Endothelial cell of umbilical vein (primary cell): ENCODE measurements around the gene LMCD1. TPM values are rescaled to one million over a fixed set of nuclear protein-coding genes. Genes with fewer than 3 reads are reported as not detected.

Experiments used
- BruUV-seq: library from RNA; stranded (reverse); fragments of 400-500 nt; replicated peaks from 2 replicates; lab custom pipeline; 2021; lab: Mats Ljungman, UMichigan
- CTCF ChIA-PET: fragments of 300-600, 350-600 bp; sonication (Branson Sonifier 250); formaldehyde crosslinking; loops from one replicate; lab custom pipeline; 2021; ENCODE audit warnings: antibody characterized with exemption, inconsistent platforms; lab: Charles Lee
- POLR2A ChIA-PET: fragments of 300-600, 350-600 bp; sonication (Branson Sonifier 250); formaldehyde crosslinking; loops from one replicate; lab custom pipeline; 2021; ENCODE audit warnings: antibody characterized with exemption, inconsistent platforms; lab: Charles Lee
- DNase-seq: peaks from one replicate; pipeline ENCODE4 v3.0.0-alpha.2; 2011; ENCODE audit warnings: low read depth, low spot score
- FAIRE-seq: peaks from 2 replicates; lab custom pipeline; 2011; peaks lifted over from hg19 to GRCh38; lab: Jason Lieb, UNC
- H2AFZ ChIP-seq: 2 replicates; pipeline ENCODE4 v1.6.0; 2012; ENCODE audit warnings: low read depth, low read length, control low read depth, inconsistent platforms
- H3K27ac ChIP-seq: 2 replicates; pipeline ENCODE4 v1.5.1; 2011; ENCODE audit warnings: low read depth, mild to moderate bottlenecking, control low read depth, low read length, moderate library complexity; ENCODE audit not compliant: insufficient read depth
- H3K27me3 ChIP-seq, 2 experiments: 2 replicates each; pipeline versions ENCODE4 v1.6.0 to v1.6.1; 2011; ENCODE audit warnings: low read length in 2 of 2, mixed read lengths in 1 of 2; ENCODE audit not compliant: control insufficient read depth in 2 of 2, insufficient read depth in 2 of 2
- H3K36me3 ChIP-seq, 2 experiments: 2 replicates in 1 of 2; 3 replicates in 1 of 2; pipeline ENCODE4 v1.5.1; 2011; ENCODE audit warnings: low read length in 2 of 2, mild to moderate bottlenecking in 1 of 2, moderate library complexity in 1 of 2; ENCODE audit not compliant: control insufficient read depth in 2 of 2, insufficient read depth in 2 of 2; ENCODE audit errors: extremely low read depth in 1 of 2
- H3K4me1 ChIP-seq: 3 replicates; pipeline ENCODE4 v1.5.1; 2011; ENCODE audit warnings: mild to moderate bottlenecking, low read length; ENCODE audit not compliant: control insufficient read depth, insufficient read depth; ENCODE audit errors: extremely low read depth
- H3K4me2 ChIP-seq: 2 replicates; pipeline ENCODE4 v1.6.1; 2011; ENCODE audit warnings: low read length, control low read depth, mixed read lengths; ENCODE audit not compliant: insufficient read depth
- H3K4me3 ChIP-seq, 3 experiments: fragments of 200-600 bp in 1 of 3; sonication (generic), shearing (Covaris generic) in 1 of 3; replicated peaks in 1 of 3; 2 replicates each; pipeline ENCODE4 v1.5.1; 2011 to 2016; ENCODE audit warnings: control low read depth in 3 of 3, low read length in 3 of 3, mild to moderate bottlenecking in 2 of 3, inconsistent platforms in 1 of 3, low read depth in 1 of 3, moderate library complexity in 1 of 3; ENCODE audit not compliant: insufficient read depth in 1 of 3
- H3K79me2 ChIP-seq: 2 replicates; pipeline ENCODE4 v1.6.0; 2012; ENCODE audit warnings: low read length, inconsistent platforms; ENCODE audit not compliant: control insufficient read depth, insufficient read depth
- H3K9ac ChIP-seq: replicated peaks from 2 replicates; pipeline ENCODE3; 2011; ENCODE audit warnings: low read length, control low read depth; ENCODE audit not compliant: insufficient read depth; ENCODE audit errors: extremely low read depth
- H3K9me1 ChIP-seq: replicated peaks from 3 replicates; pipeline ENCODE4 v1.6.0; 2011; ENCODE audit warnings: mild to moderate bottlenecking, low read length; ENCODE audit not compliant: control insufficient read depth, insufficient read depth; ENCODE audit errors: extremely low read depth
- H3K9me3 ChIP-seq: replicated peaks from 2 replicates; pipeline ENCODE4 v1.5.1; 2012; ENCODE audit warnings: low read length, inconsistent platforms; ENCODE audit not compliant: control insufficient read depth, insufficient read depth
- H4K20me1 ChIP-seq: replicated peaks from 2 replicates; pipeline ENCODE3; 2011; ENCODE audit warnings: mild to moderate bottlenecking, low read length; ENCODE audit not compliant: control insufficient read depth, insufficient read depth; ENCODE audit errors: extremely low read depth
- EZH2 ChIP-seq: IDR thresholded peaks from 2 replicates; pipeline ENCODE4 v1.6.1; 2012; ENCODE audit warnings: borderline replicate concordance, low read depth, mild to moderate bottlenecking, moderate library complexity, low read length, inconsistent platforms; ENCODE audit not compliant: severe bottlenecking
- FOS ChIP-seq: IDR thresholded peaks from 2 replicates; pipeline ENCODE4 v1.6.1; 2011; ENCODE audit warnings: mild to moderate bottlenecking, low read length, moderate library complexity, borderline replicate concordance; ENCODE audit not compliant: insufficient read depth
- GATA2 ChIP-seq: IDR thresholded peaks from 2 replicates; pipeline ENCODE4 v1.7.0; 2011; ENCODE audit warnings: low read depth, mild to moderate bottlenecking, moderate library complexity, mixed read lengths, low read length; ENCODE audit not compliant: insufficient read length, insufficient read depth
- JUN ChIP-seq: IDR thresholded peaks from 2 replicates; pipeline ENCODE4 v1.6.1; 2011; ENCODE audit warnings: borderline replicate concordance, low read depth; ENCODE audit not compliant: insufficient read length, insufficient read depth
- MYC ChIP-seq: IDR thresholded peaks from one replicate; pipeline ENCODE4 v1.6.1; 2011; ENCODE audit warnings: mild to moderate bottlenecking, low read depth, low read length
- POLR2AphosphoS5 ChIP-seq: IDR thresholded peaks from 2 replicates; pipeline ENCODE4 v1.6.1; 2012; ENCODE audit warnings: low read depth, mild to moderate bottlenecking, control low read depth, low read length, moderate library complexity; ENCODE audit not compliant: insufficient read depth
- dilution Hi-C: fragments of 300-500 bp; cut with MboI; formaldehyde crosslinking; loops from one replicate; pipeline ENCODE4 v1.15.0; 2019; ENCODE audit warnings: low sequenced_read_pairs; ENCODE audit not compliant: extremely low pct_ligation_motif_present
- intact Hi-C: fragments of 100-400 bp; cut with micrococcal nuclease; formaldehyde crosslinking; loops from one replicate; pipeline ENCODE4 v1.10.0; 2022
- polyA plus RNA-seq, 4 experiments: library from polyadenylated mRNA; depleted of rRNA in 3 of 4; stranded (reverse) in 3 of 4; unstranded in 1 of 4; fragments of >200 nt; gene quantifications; 2 replicates each; pipeline versions ENCODE4 v1.2.1 to v1.2.3, GENCODE V29; 2011 to 2012; ENCODE audit warnings: missing spikeins in 1 of 4
- total RNA-seq: library from RNA; stranded (reverse); gene quantifications from 2 replicates; pipeline ENCODE4 v1.2.3, GENCODE V29; 2021
- TF ChIP-seq, protein P1 (sequence below): IDR thresholded peaks from 2 replicates; pipeline ENCODE4 v1.6.1; 2011; ENCODE audit not compliant: insufficient read depth, insufficient read length

The LMCD1 gene
- total and polyA plus RNA-seq, 2 donors (not counting 3 experiments of a cell fraction or from before 2014, with no cell fraction given), result 7.6 to 14.5 TPM

DNA sequence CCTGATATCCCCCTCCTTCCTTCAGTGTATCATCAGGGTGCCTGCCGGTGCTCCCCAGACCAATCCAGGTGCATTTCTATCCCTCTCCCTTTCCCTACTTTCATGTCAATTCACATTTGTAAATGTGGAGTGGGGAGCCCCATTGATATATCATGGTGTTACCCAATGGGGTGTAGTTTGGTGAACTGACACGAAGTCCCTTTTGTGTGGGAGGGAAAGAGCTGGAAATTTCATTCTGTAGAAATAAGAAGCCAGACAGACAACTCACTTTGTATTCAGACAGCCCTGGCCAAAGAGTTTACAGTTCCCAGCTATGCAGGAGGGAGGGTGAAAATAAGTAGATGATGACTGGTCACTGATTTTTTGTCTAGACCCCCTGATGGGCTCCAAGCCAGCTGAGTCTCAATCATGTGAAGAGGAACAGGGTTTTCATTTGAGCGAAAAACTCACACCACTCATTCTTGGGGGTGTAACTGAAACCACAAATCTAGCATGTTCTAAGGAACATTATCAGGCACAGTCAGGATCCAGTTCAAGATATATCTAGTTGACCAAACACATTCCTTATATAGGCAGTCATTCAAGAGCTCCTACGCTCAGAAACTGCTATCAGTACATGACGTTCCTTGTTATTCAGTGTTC is 58.9 kb downstream of the LMCD1 start:
- intact Hi-C loops, result loop anchor here (5.0 kb wide), 1 partner anchor 118 kb away; no protein-coding TSS in a partner anchor
- no peak for FAIRE-seq
- Histone ChIP-seq H3K9ac (no peak overlapping the region), H3K36me3 (no peaks in the 10 kb centered on the region), H3K9me3 (no peaks in the 10 kb centered on the region), H3K4me3 (no peak overlapping the region), H3K27ac (no peak overlapping the region), H3K9me1 (no peaks in the 10 kb centered on the region), H4K20me1 (no peaks in the 10 kb centered on the region), H3K27me3 (no peaks in the 10 kb centered on the region), H3K79me2 (no peaks in the 10 kb centered on the region), H3K4me1 (peaks cover 12% of the 10 kb centered on the region), H3K4me2 (no peak overlapping the region), H2AFZ (no peak overlapping the region)
- no peak for DNase-seq
- CTCF ChIA-PET, result interaction anchor here (1.6 to 3.7 kb wide), 2 partner anchors 47 to 118 kb away, joined by 3 to 13 read pairs; no protein-coding TSS in a partner anchor
- dilution Hi-C loops, result no loop called here
- POLR2A ChIA-PET, result no interaction called here
- TF ChIP-seq EZH2 (no peak), GATA2 (peak; percentile 28), POLR2AphosphoS5 (no peak), JUN (no peak), FOS (no peak), MYC (no peak)
- TF ChIP-seq, protein P1, sequence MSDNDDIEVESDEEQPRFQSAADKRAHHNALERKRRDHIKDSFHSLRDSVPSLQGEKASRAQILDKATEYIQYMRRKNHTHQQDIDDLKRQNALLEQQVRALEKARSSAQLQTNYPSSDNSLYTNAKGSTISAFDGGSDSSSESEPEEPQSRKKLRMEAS, result no peak
- BruUV-seq, result no TSS peak
